ENCODE data around the gene BARX2. TPM values are rescaled to one million over a fixed set of nuclear protein-coding genes. Genes with fewer than 3 reads are reported as not detected.
"Not testable (repeated sequence)": the region's sequence is repeated elsewhere in the genome, so short reads cannot be mapped to it uniquely, and the experiment has no call there.

Gene BARX2
- total RNA-seq: not detected

- CTCF ChIA-PET: interaction anchor here (1.0 to 2.2 kb wide), 6 partner anchors 10 to 375 kb away, joined by 3 to 11 read pairs (median 3); no protein-coding TSS in a partner anchor
- TF ChIP-seq CTCF (IDR thresholded peaks at IDR 0.05): no peak
- ATAC-seq (peak; percentile 65), DNase-seq (peak; percentile 53)
- POLR2A ChIA-PET: no interaction called here
- Mint-ChIP-seq H3K27ac (no peak within 1 kb of the TSS), H3K36me3 (ENCODE audit: low read depth) (no peaks in the 10 kb centered on the region), H3K9me3 (no peaks in the 10 kb centered on the region), H3K4me3 (peak within 1 kb of the TSS; percentile 54), H3K27me3 (peaks cover 68% of the 10 kb centered on the region), H3K4me1 (ENCODE audit: low read depth) (peaks cover 25% of the 10 kb centered on the region)
- intact Hi-C loops (cut with micrococcal nuclease): no loop called here
Measured at GRCh38 chr11:129375751-129376657, at the start of gene BARX2. Gene BARX2 (plus strand): TSS chr11:129375848. CDS start chr11:129376036, 188 bp downstream.

- TF ChIP-seq CTCF (IDR thresholded peaks at IDR 0.05): no peak
- Mint-ChIP-seq H3K9me3 (no peaks in the 10 kb centered on the region), H3K27me3 (no peaks in the 10 kb centered on the region), H3K36me3 (ENCODE audit: low read depth) (no peaks in the 10 kb centered on the region), H3K4me1 (ENCODE audit: low read depth) (no peaks in the 10 kb centered on the region), H3K27ac (no peak overlapping the region), H3K4me3 (no peak overlapping the region)
- POLR2A ChIA-PET: no interaction called here
- ATAC-seq (no peak), DNase-seq (no peak)
- intact Hi-C loops (cut with micrococcal nuclease): no loop called here
- CTCF ChIA-PET: interaction anchor here (0.7 to 1.1 kb wide), 2 partner anchors 8 to 96 kb away, joined by 3 read pairs; no protein-coding TSS in a partner anchor
Measured at GRCh38 chr11:129326921-129327320, 48.7 kb upstream of the BARX2 start.

- intact Hi-C loops (cut with micrococcal nuclease); H3K4me3 Mint-ChIP-seq; H3K27me3 Mint-ChIP-seq; POLR2A ChIA-PET; H3K4me1 Mint-ChIP-seq (ENCODE audit: low read depth); DNase-seq; H3K36me3 Mint-ChIP-seq (ENCODE audit: low read depth); ATAC-seq; H3K27ac Mint-ChIP-seq; H3K9me3 Mint-ChIP-seq: not testable (repeated sequence)
- CTCF ChIA-PET: interaction anchor here (1.1 to 6.5 kb wide), 3 partner anchors 97 to 442 kb away, joined by 3 to 70 read pairs (median 5); no protein-coding TSS in a partner anchor
Measured at GRCh38 chr11:129327708-129328107, 47.9 kb upstream of the BARX2 start.

GRCh38 chr11:129328756-129329155 lies 46.9 kb upstream of the BARX2 start:
- CTCF ChIA-PET: interaction anchor here (1.6 to 6.5 kb wide), 3 partner anchors 98 to 443 kb away, joined by 5 to 70 read pairs (median 5); no protein-coding TSS in a partner anchor
- intact Hi-C loops (cut with micrococcal nuclease): no loop called here
- Mint-ChIP-seq H3K9me3 (no peaks in the 10 kb centered on the region), H3K36me3 (ENCODE audit: low read depth) (no peaks in the 10 kb centered on the region), H3K4me1 (ENCODE audit: low read depth) (no peaks in the 10 kb centered on the region), H3K27me3 (no peaks in the 10 kb centered on the region), H3K27ac (no peak overlapping the region), H3K4me3 (no peak overlapping the region)
- no peak for DNase-seq
- no peak for TF ChIP-seq CTCF (IDR thresholded peaks at IDR 0.05)
- no peak for ATAC-seq
- POLR2A ChIA-PET: no interaction called here

- DNase-seq (no peak), ATAC-seq (no peak)
- ChIA-PET CTCF (interaction anchor here (0.6 to 6.5 kb wide), 20 partner anchors 9 to 446 kb away, joined by 3 to 70 read pairs (median 4); no protein-coding TSS in a partner anchor), POLR2A (interaction anchor here (1.0 kb wide), 1 partner anchor 111 kb away, joined by 3 read pairs; no protein-coding TSS in a partner anchor)
- H3K27me3 Mint-ChIP-seq: no peaks in the 10 kb centered on the region
- H3K36me3 Mint-ChIP-seq (ENCODE audit: low read depth): no peaks in the 10 kb centered on the region
- no peak overlapping the region for H3K27ac Mint-ChIP-seq
- no peaks in the 10 kb centered on the region for H3K9me3 Mint-ChIP-seq
- no peak overlapping the region for H3K4me3 Mint-ChIP-seq
- no peak for TF ChIP-seq CTCF (IDR thresholded peaks at IDR 0.05)
- no peaks in the 10 kb centered on the region for H3K4me1 Mint-ChIP-seq (ENCODE audit: low read depth)
- intact Hi-C loops (cut with micrococcal nuclease): loop anchor here (5.0 kb wide), 1 partner anchor 99 kb away; no protein-coding TSS in a partner anchor
Measured at GRCh38 chr11:129331217-129331616, 44.4 kb upstream of the BARX2 start.
